Type B pancreatic cell (in vitro differentiated cells): ENCODE data around the gene DNAH17. TPM values are rescaled to one million over a fixed set of nuclear protein-coding genes. Genes with fewer than 3 reads are reported as not detected.

Experiments used
- DNase-seq: peaks from one replicate; pipeline ENCODE4 v3.0.0; 2021; ENCODE audit warnings: mixed read lengths; ENCODE audit not compliant: unreplicated experiment; ENCODE audit errors: extremely low spot score
- H3K27ac Mint-ChIP-seq: 2 replicates; pipeline ENCODE4 v1.8.0; 2021; ENCODE audit warnings: mild to moderate bottlenecking, mixed read lengths
- H3K27me3 Mint-ChIP-seq: 2 replicates; pipeline ENCODE4 v1.8.0; 2021; ENCODE audit warnings: mixed read lengths
- H3K36me3 Mint-ChIP-seq: 2 replicates; pipeline ENCODE4 v1.8.0; 2021; ENCODE audit warnings: mixed read lengths
- H3K4me1 Mint-ChIP-seq: one replicate; pipeline ENCODE4 v1.8.0; 2021; ENCODE audit warnings: mixed read lengths; ENCODE audit not compliant: unreplicated experiment
- H3K4me3 Mint-ChIP-seq: 2 replicates; pipeline ENCODE4 v1.8.0; 2021; ENCODE audit warnings: mild to moderate bottlenecking, mixed read lengths
- H3K9me3 Mint-ChIP-seq: 2 replicates; pipeline ENCODE4 v1.8.0; 2021; ENCODE audit warnings: mixed read lengths
- total RNA-seq: library from RNA; stranded (reverse); gene quantifications from 2 replicates; pipeline ENCODE4 v1.2.1, GENCODE V29; 2021; ENCODE audit warnings: low replicate concordance
- TF ChIP-seq, protein P1 (sequence below): fragments of 200-600 bp; sonication (generic); conservative IDR thresholded peaks from 2 replicates; pipeline ENCODE4 v1.5.0; 2021; ENCODE audit warnings: antibody characterized with exemption, mild to moderate bottlenecking

Gene DNAH17
- total RNA-seq, 1 donor from 2014 or later, result 0.07 TPM

DNA sequence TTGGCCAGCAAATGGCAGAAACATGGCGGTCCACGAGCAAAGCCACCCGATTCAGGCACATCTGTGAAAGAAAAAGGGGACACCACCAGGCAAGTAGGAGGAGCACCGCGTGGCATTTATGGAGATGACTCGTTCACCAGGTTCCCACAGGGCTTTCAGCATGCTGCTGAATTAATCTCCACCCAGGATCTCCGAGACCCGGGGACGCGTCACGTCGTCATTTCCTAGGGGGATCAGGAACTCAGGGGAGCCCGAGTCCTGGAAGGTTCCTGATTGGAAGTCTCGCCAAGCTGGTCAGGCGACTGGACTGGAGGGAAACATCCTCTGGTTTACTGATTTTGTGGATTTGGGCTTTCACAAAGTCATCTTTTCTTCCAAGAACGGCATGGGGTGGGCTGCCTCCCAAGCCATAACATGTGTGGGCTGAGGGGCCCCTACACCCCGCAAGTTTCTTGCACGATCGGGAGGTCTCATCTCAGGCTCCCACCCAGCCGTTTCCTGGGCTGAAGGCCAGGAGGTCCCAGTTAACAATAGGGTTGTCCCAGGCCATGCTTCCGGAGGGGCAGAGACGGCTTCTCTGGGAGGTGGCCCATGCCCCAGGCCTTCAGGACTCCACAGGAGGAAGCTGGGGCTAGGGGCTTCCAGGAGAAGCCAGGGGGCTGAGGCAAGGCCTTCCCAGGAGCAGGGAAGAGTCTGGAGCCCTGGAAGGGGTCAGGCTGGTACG, 645 bp downstream of the DNAH17 start:
- no peaks in the 10 kb centered on the region for H3K27me3 Mint-ChIP-seq
- H3K36me3 Mint-ChIP-seq, result no peaks in the 10 kb centered on the region
- no peaks in the 10 kb centered on the region for H3K9me3 Mint-ChIP-seq
- H3K27ac Mint-ChIP-seq, result no peak overlapping the region
- no peak overlapping the region for H3K4me3 Mint-ChIP-seq
- DNase-seq, result no peak
- TF ChIP-seq, protein P1, sequence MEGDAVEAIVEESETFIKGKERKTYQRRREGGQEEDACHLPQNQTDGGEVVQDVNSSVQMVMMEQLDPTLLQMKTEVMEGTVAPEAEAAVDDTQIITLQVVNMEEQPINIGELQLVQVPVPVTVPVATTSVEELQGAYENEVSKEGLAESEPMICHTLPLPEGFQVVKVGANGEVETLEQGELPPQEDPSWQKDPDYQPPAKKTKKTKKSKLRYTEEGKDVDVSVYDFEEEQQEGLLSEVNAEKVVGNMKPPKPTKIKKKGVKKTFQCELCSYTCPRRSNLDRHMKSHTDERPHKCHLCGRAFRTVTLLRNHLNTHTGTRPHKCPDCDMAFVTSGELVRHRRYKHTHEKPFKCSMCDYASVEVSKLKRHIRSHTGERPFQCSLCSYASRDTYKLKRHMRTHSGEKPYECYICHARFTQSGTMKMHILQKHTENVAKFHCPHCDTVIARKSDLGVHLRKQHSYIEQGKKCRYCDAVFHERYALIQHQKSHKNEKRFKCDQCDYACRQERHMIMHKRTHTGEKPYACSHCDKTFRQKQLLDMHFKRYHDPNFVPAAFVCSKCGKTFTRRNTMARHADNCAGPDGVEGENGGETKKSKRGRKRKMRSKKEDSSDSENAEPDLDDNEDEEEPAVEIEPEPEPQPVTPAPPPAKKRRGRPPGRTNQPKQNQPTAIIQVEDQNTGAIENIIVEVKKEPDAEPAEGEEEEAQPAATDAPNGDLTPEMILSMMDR, result no peak
- no peaks in the 10 kb centered on the region for H3K4me1 Mint-ChIP-seq

DNA sequence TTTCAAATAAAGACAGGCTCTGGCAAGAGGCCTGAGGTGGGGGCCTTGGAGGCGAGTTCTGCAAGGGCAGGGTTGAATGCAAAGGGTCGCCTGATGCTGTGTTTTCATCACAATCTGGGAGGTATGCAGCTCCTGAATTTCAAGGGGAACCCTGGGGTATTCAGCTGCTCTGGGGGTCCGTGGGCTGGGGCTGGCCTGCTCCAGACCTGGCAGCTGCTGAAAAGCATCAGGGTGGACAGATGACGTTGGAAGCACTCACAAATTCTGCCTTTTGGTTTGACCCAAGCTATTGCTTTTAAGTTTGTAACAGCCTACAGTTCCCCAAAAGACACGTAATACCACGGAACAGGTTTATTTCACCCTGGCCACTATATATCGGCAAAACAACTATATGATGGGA, 1.3 kb downstream of the DNAH17 start:
- Mint-ChIP-seq H3K27me3 (no peaks in the 10 kb centered on the region), H3K4me3 (no peak overlapping the region), H3K9me3 (no peaks in the 10 kb centered on the region), H3K4me1 (no peaks in the 10 kb centered on the region), H3K27ac (no peak overlapping the region), H3K36me3 (no peaks in the 10 kb centered on the region)
- TF ChIP-seq, protein P1, result no peak
- no peak for DNase-seq

DNA sequence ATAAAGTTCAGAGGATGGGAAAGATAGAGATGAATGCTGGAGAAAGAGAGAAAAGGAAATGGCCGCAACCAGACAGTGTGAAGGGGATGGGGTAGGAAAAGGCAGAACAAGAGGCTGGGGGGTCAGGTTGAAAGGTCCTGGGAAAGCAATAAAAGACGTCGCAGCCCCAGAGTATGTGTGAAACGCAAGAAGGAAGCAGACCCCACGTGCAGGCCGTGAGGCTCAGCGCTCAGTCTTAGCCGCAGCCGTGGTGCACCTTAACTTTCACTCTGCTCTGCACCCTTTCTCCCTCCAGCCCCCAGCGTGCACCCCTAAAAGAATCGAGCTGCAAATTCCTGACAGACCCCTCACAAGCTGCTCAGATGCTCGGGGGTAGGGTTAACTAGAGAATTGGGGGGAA, 1.9 kb downstream of the DNAH17 start:
- Mint-ChIP-seq H3K4me3 (no peak overlapping the region), H3K36me3 (no peaks in the 10 kb centered on the region), H3K27ac (no peak overlapping the region), H3K27me3 (no peaks in the 10 kb centered on the region), H3K9me3 (no peaks in the 10 kb centered on the region), H3K4me1 (no peaks in the 10 kb centered on the region)
- no peak for DNase-seq
- TF ChIP-seq, protein P1, result no peak

DNA sequence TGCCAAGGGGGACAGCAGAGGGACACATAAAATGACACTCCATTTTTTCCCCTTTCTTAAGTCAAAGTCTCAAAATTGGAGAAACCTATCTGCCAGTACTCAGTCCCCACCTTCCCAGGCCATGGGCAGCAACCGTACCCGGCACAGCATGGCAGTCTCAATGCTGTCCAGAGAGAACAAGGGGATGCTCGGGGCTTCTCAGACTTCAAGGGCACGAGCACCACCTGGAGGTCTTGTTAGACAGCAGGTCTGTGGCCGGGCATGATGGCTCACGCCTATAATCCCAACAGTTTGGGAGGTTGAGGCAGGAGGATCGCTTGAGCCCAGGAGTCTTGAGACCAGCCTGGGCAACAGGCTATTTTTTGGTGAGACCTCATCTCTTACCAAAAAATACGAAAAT, 3.2 kb downstream of the DNAH17 start:
- Mint-ChIP-seq H3K36me3 (no peaks in the 10 kb centered on the region), H3K27ac (no peak overlapping the region), H3K9me3 (no peaks in the 10 kb centered on the region), H3K4me1 (no peaks in the 10 kb centered on the region), H3K27me3 (no peaks in the 10 kb centered on the region), H3K4me3 (no peak overlapping the region)
- no peak for DNase-seq
- TF ChIP-seq, protein P1, result no peak

DNA sequence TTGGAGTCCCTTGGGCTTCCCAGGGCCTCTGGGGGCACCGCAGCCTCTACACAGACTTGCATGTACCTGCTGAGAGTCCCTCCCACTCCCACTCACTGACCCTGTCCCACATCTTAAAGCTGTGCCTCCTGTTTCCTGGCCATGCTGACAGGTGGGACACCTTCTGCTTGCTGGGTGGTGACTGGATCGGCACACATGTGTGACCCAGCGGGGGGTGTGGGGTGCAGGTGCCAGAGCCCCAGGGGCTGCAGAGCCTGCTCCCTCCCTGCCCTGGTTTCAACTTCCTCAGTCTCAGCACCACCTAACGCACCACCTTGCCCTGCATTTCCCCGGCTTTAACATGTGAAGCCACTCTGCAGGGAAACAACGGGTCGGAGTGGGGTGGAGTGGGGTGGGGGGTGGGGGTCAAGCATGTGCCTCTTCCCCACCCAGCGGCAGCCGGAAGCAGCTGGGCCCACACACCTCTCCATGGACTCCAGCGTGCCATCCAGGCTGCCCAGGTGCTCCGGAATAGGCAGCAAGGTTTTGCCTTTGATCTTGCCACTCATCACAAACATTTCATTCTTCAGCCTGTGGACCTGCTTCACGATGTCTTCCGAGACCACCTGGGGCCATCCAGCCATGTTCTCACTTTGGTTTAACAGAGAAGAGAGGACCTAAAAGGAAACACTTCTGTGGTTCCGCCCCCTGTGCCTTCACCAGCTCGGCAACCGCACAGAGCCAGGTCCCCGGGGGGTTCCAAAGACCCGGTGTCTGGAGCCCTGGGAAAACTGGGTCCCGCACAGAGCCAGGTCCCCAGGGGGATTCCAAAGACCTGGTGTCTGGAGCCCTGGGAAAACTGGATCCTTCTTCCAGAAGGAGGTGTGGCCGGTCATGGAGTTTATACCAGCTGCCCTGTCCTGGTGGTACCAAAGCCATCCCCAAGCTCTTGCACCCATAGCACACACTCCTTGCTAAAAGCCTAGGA, 4.7 kb downstream of the DNAH17 start:
- Mint-ChIP-seq H3K4me1 (no peaks in the 10 kb centered on the region), H3K9me3 (no peaks in the 10 kb centered on the region), H3K27me3 (peaks cover 6% of the 10 kb centered on the region), H3K36me3 (no peaks in the 10 kb centered on the region), H3K4me3 (no peak overlapping the region), H3K27ac (no peak overlapping the region)
- no peak for DNase-seq
- TF ChIP-seq, protein P1, result no peak
